ENCODE results near the gene SSU72. TPM values are rescaled to one million over a fixed set of nuclear protein-coding genes. Genes with fewer than 3 reads are reported as not detected.

Gene SSU72
- total RNA-seq, 1 experiment from 2014 or later: 96.2 TPM

GRCh38 chr1:1623181-1623630 is 48.5 kb upstream of the SSU72 start:
- BruUV-seq (replicated peaks): no TSS peak
- Histone ChIP-seq H3K4me1 (no peaks in the 10 kb centered on the region), H3K9me3 (no peaks in the 10 kb centered on the region), H3K4me3 (ENCODE audit: low read depth, low read length) (no peak overlapping the region), H3K27me3 (replicated peaks; ENCODE audit: control insufficient read depth, insufficient read depth, low read length) (no peaks in the 10 kb centered on the region), H3K36me3 (ENCODE audit: control insufficient read depth, insufficient read depth, low read length) (no peaks in the 10 kb centered on the region)
- intact Hi-C loops (cut with micrococcal nuclease; ENCODE audit: unreplicated experiment): no loop called here
- no peaks in the 10 kb centered on the region for H3K4me1 Mint-ChIP-seq (ENCODE audit: low read depth, unreplicated experiment)
- H3K36me3 Mint-ChIP-seq (ENCODE audit: insufficient read depth, unreplicated experiment): peaks cover 13% of the 10 kb centered on the region
- ChIA-PET CTCF (no interaction called here), POLR2A (no interaction called here)
- no peak for TF ChIP-seq CTCF (IDR thresholded peaks at IDR 0.05; ENCODE audit: insufficient read depth in 1 of 2, low read depth in 1 of 2, low read length in 1 of 2, severe bottlenecking in 1 of 2, unreplicated experiment in 1 of 2)
- no peaks in the 10 kb centered on the region for H3K27me3 Mint-ChIP-seq (ENCODE audit: insufficient read depth, unreplicated experiment)
- H3K9me3 Mint-ChIP-seq (ENCODE audit: unreplicated experiment): no peaks in the 10 kb centered on the region
- no peak overlapping the region for H3K4me3 Mint-ChIP-seq (ENCODE audit: unreplicated experiment)
- no peak for DNase-seq
- no peak overlapping the region for H3K27ac Mint-ChIP-seq (ENCODE audit: unreplicated experiment)

- no peaks in the 10 kb centered on the region for H3K27me3 Mint-ChIP-seq (ENCODE audit: insufficient read depth, unreplicated experiment)
- H3K36me3 Mint-ChIP-seq (ENCODE audit: insufficient read depth, unreplicated experiment): peaks cover 13% of the 10 kb centered on the region
- H3K27ac Mint-ChIP-seq (ENCODE audit: unreplicated experiment): no peak overlapping the region
- BruUV-seq (replicated peaks): no TSS peak
- no peaks in the 10 kb centered on the region for H3K4me1 Mint-ChIP-seq (ENCODE audit: low read depth, unreplicated experiment)
- ChIA-PET CTCF (no interaction called here), POLR2A (no interaction called here)
- Histone ChIP-seq H3K4me3 (ENCODE audit: low read depth, low read length) (no peak overlapping the region), H3K27me3 (replicated peaks; ENCODE audit: control insufficient read depth, insufficient read depth, low read length) (no peaks in the 10 kb centered on the region), H3K36me3 (ENCODE audit: control insufficient read depth, insufficient read depth, low read length) (no peaks in the 10 kb centered on the region), H3K9me3 (no peaks in the 10 kb centered on the region), H3K4me1 (no peaks in the 10 kb centered on the region)
- no peak overlapping the region for H3K4me3 Mint-ChIP-seq (ENCODE audit: unreplicated experiment)
- DNase-seq: no peak
- H3K9me3 Mint-ChIP-seq (ENCODE audit: unreplicated experiment): no peaks in the 10 kb centered on the region
- TF ChIP-seq CTCF (IDR thresholded peaks at IDR 0.05; ENCODE audit: insufficient read depth in 1 of 2, low read depth in 1 of 2, low read length in 1 of 2, severe bottlenecking in 1 of 2, unreplicated experiment in 1 of 2): no peak
- intact Hi-C loops (cut with micrococcal nuclease; ENCODE audit: unreplicated experiment): no loop called here
Measured at GRCh38 chr1:1622788-1623094, 48.1 kb upstream of the SSU72 start.

- no peak for TF ChIP-seq CTCF (IDR thresholded peaks at IDR 0.05; ENCODE audit: insufficient read depth in 1 of 2, low read depth in 1 of 2, low read length in 1 of 2, severe bottlenecking in 1 of 2, unreplicated experiment in 1 of 2)
- CTCF ChIA-PET: no interaction called here
- no TSS peak for BruUV-seq (replicated peaks)
- Histone ChIP-seq H3K4me1 (no peaks in the 10 kb centered on the region), H3K27me3 (replicated peaks; ENCODE audit: control insufficient read depth, insufficient read depth, low read length) (no peaks in the 10 kb centered on the region), H3K4me3 (ENCODE audit: low read depth, low read length) (no peak overlapping the region), H3K9me3 (no peaks in the 10 kb centered on the region), H3K36me3 (ENCODE audit: control insufficient read depth, insufficient read depth, low read length) (no peaks in the 10 kb centered on the region)
- Mint-ChIP-seq H3K27ac (ENCODE audit: unreplicated experiment) (no peak overlapping the region), H3K4me1 (ENCODE audit: low read depth, unreplicated experiment) (no peaks in the 10 kb centered on the region), H3K4me3 (ENCODE audit: unreplicated experiment) (no peak overlapping the region), H3K36me3 (ENCODE audit: insufficient read depth, unreplicated experiment) (peaks cover 13% of the 10 kb centered on the region), H3K27me3 (ENCODE audit: insufficient read depth, unreplicated experiment) (no peaks in the 10 kb centered on the region), H3K9me3 (ENCODE audit: unreplicated experiment) (no peaks in the 10 kb centered on the region)
- POLR2A ChIA-PET: no interaction called here
- intact Hi-C loops (cut with micrococcal nuclease; ENCODE audit: unreplicated experiment): no loop called here
- no peak for DNase-seq
Measured at GRCh38 chr1:1622010-1622787, 47.5 kb upstream of the SSU72 start.

All from Caco-2 (cell line).